AG10803 (cell line): Measurements from ENCODE around the gene ANKRD23.

ENCODE experiments used
- DNase-seq: peaks from one replicate; pipeline ENCODE4 v3.0.0; 2010; ENCODE audit warnings: low read depth
- H3K4me3 ChIP-seq: 2 replicates; pipeline ENCODE4 v1.5.1; 2011; ENCODE audit warnings: mild to moderate bottlenecking, low read length, control low read depth
- TF ChIP-seq, protein P1 (sequence below): conservative IDR thresholded peaks from 2 replicates; pipeline ENCODE4 v1.5.1; 2011; ENCODE audit warnings: mild to moderate bottlenecking, low read length, control low read depth, inconsistent platforms

Gene ANKRD23

DNA sequence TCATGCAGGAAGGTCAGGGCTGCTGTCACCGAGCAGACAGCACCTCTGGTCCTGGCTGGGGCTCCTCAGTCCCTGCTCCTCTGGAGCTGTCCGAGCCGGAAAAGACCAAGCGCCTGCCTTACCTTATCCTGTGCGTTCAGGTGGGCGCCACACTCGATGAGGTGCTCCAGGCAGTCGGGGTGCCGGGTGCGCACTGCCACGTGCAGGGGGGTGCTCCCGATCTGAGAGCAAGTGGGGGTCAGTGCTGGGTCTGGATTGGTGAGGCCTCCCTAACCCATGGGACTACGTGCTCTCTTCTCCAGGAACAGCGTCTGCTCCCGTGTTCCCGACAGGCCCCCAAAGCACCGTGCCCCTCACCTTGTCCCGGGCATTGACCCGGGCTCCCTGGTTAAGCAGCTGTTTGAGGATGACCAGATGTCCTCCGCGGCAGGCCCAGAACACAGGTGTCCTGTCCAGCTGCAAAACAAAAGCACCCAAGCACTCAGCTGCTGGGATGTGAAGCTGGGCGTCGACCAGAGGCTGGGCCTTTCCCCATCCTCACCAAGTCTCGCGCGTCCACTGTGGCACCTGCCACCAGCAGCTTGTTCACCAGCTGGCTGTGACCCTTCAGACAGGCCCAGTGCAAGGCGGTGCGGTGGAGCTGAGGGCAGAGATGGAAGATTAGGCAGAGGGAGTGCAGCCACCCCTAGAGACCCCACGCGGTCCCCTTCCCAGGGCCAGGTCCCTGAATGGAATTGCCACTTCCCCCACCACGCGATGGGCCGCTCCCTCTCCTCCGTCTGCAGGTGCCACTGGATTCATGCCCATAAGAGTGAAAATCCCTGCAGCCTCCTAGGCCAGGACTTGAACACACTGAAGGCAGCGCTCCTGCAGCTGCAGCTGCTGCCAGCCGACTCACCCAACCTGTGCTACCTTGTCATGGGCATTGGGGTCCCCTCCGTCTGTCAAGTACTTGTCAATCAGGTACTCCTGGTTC is 3.7 kb downstream of the ANKRD23 start:
- no peak for DNase-seq
- H3K4me3 ChIP-seq: no peak overlapping the region
- TF ChIP-seq, protein P1, sequence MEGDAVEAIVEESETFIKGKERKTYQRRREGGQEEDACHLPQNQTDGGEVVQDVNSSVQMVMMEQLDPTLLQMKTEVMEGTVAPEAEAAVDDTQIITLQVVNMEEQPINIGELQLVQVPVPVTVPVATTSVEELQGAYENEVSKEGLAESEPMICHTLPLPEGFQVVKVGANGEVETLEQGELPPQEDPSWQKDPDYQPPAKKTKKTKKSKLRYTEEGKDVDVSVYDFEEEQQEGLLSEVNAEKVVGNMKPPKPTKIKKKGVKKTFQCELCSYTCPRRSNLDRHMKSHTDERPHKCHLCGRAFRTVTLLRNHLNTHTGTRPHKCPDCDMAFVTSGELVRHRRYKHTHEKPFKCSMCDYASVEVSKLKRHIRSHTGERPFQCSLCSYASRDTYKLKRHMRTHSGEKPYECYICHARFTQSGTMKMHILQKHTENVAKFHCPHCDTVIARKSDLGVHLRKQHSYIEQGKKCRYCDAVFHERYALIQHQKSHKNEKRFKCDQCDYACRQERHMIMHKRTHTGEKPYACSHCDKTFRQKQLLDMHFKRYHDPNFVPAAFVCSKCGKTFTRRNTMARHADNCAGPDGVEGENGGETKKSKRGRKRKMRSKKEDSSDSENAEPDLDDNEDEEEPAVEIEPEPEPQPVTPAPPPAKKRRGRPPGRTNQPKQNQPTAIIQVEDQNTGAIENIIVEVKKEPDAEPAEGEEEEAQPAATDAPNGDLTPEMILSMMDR: no peak

DNA sequence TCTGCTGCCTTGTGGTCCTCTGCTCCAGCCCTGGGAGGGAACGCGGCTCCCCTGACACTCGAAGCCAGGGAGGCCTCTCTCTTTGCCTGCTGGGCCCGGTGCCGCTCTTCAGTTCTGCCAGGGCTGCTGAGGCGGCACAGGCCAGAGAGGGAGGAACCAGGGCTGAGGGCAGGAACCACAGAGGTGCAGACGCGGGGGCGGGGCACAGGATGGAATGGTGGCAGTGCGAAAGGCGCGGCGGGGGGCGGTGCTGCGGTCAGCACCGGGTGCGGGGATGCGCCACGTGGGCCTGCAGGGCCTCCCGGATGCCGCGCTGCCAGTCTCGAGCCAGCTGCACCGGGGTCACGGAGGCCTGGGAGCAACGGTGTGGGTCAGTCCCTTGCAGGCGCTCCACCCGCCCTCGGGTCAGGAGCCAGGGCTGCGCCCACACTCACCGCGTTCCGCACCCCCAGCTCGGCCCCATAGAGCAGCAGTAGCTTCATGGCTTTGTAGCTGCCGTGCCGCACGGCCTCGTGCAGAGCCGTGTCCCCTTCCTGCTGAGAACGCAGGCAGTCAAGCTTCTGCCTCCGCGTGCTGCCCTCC is 4.4 kb downstream of the ANKRD23 start:
- no peak overlapping the region for H3K4me3 ChIP-seq
- TF ChIP-seq, protein P1: no peak
- DNase-seq: peak; percentile 18

DNA sequence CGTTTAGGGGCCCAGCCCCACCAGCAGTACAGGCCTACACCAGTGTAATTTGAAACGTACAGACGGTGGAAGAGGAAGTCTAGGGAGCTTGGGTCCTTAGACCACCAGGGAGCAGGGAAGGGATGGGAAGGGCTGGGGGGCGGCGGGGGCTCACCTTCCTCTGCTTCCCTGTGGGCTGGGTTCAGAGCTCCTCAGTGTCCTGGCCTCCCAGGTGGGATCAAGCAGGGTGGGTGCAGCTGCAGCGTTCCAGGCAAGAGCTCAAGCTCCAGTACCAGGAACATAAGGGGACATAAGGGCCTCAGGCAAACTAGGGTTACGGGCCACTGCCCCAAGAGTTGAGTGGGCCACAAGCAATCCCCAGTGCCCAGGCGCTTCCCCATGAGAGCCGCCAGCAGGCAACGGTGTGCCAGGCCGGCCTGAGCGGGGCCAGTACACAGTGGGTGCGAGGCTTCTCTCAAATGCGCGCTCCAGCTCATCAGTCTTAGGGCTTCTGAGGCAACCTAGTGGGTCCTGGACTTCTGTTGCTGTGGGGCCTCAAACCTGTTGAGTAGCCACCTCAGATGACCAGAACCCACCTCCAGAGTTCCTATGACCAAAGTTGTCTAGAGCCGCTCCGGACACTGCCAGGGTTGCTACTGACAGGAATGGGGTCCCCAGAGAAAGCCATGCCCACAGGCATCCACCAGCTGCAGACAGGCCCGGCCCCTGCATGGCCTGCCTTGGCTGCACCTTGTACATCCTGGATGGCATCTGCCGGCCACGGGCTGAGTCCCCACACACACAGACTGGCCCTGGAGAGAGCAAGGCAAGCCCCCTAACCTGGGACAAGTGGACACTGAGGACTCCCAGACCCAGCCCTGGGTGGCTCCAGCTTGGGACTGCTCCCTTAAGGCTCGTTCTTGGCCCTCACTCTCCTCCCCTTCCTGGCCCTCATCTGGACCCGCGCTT is 5.2 kb downstream of the ANKRD23 start:
- TF ChIP-seq, protein P1: no peak
- H3K4me3 ChIP-seq: no peak overlapping the region
- no peak for DNase-seq

DNA sequence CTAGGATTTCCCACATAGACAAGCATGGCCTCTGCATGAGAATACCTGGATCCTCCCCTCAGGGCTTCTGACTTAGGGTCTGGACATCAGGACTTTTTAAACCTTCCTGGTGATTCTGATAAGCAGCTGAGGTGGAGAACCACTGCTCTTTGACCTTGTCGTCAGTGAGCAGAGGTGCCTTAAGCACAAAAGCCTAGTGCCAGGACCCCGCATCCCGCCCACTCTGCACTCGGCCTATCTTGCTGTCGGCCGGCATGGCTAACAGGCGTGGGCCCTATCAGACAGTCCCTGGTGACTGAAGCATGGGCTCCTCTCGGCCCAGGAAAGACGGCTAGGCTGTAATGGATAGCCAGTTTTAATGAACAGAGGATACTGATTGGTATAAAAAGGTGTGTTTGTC is 6.2 kb downstream of the ANKRD23 start:
- DNase-seq: no peak
- TF ChIP-seq, protein P1: no peak
- no peak overlapping the region for H3K4me3 ChIP-seq

DNA sequence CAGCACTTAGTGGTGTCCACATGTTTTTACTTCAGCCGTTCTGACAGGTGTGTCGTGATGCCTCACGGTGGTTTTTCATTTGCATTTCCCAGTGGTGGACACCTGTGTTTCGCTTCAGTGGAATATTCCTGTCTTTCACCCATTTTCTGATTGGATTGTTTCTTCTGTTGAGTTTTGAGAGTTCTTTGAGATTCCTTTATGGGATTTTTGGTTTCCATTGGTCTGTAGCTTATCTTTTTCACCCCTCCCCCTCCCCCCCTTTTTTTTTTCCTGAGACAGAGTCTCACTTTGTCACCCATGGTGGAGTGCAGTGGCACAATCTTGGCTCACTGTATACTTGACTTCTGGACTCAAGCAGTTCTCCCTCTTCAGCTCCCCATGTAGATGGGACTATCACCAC is 8.0 kb downstream of the ANKRD23 start:
- H3K4me3 ChIP-seq: no peak overlapping the region
- TF ChIP-seq, protein P1: no peak
- no peak for DNase-seq

DNA sequence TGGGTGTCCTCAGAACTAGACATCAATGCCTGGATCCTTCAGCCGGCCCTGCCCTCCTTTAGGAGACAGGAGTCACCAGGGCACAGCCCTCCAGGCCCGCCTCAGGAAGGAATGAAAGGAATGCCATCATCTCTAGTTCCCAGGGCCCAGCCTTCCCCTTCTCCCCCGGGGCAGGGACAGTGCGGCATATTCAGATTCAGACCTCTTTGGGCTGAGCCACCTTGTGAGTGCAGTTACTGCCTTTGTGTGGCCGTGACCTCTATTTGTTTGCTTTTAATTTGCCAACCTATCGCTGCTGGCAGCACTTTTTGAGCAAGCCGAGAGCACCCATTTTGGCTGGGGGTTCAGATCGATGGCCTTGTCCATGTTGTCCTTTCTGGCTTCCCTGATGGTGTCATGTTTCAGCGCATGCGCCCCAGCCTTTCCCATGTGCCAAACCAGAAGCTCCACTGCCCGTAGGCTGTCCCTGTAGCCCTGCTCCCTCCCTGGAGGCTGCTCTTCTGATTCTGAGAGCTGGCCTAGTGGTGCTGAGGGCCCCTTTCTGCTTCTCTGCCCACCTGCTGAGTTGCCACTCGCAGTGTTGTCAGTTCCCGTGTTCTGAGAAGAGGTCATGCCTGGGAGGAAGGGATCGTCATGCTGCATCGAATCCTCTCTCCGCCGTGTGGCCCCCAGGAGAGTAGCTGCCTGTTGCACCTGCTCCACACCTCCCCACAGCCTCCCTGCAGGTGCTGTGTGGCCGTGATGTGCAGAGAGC is 10.9 kb downstream of the ANKRD23 start:
- TF ChIP-seq, protein P1: no peak
- DNase-seq: peak; percentile 61
- H3K4me3 ChIP-seq: no peak overlapping the region
